Measurements from ENCODE around the gene GREB1.

GRCh38 chr2:11677136-11678055 lies 143.6 kb downstream of the GREB1 start:
- TF ChIP-seq CTCF (conservative IDR thresholded peaks at IDR 0.05; ENCODE audit: low read depth, low read length) (no peak), EZH2 (IDR thresholded peaks at IDR 0.05; ENCODE audit: borderline replicate concordance, low read depth, low read length, poor library complexity, severe bottlenecking) (no peak)
